Activated T-cell treated with anti-CD3 and anti-CD28 coated beads for 24 hours (primary cell): ENCODE measurements around the gene TUBA3E.
"Not testable (repeated sequence)": the region's sequence is repeated elsewhere in the genome, so short reads cannot be mapped to it uniquely, and the experiment has no call there.

Source experiments
- DNase-seq: peaks from one replicate; pipeline ENCODE4 v3.0.0-alpha.2; 2020; ENCODE audit warnings: low read depth

Gene TUBA3E

GRCh38 chr2:130143266-130144039 is 54.8 kb downstream of the TUBA3E start:
- DNase-seq: not testable (repeated sequence)

DNA sequence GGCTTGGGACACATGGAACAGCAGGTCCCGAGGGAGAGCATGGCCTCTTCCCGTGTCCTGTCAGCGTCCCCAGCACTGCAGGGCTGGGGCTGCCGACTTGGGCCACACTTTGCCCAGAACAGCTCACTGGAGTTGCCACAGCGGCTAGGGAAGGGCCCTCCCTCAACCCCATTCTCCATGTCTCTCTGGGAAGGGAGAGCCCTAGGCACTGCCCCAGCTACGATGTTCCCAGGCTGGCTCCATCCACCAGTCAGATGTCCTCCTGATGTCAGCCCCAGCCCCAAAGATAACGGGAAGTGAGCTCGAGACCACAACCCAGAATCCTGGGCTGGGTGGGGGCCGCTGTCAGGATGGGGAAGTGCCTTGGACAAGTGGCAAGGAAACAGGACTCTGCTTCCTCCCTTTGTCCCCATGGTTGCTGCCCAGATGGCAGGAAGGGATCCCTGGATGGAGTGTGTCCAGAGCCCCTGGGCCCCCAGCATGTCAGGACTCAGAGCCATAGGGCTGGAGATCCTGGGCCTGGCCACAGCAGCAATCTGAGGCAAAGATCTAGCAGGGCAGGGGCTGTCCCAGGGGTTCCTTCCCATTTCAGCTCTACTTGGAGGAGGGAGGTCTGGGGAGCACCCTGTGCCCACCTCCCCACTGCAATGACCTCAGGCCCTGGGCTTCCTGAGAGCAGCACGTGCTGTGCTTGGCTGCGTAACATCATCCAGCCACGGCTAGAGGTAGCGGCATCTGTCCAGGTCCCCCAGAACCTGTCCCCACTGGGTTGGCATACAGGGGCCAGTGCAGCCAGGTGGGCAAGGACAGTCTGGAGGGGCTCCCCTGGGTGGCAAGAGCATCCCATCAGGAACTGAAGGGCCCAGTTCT is 55.6 kb downstream of the TUBA3E start:
- not testable (repeated sequence) for DNase-seq
